MM.1S (cell line): ENCODE data around the gene DHX9.

Source experiments
- DNase-seq: peaks from one replicate; pipeline ENCODE4 v3.0.0-alpha.2; 2015
- H2AFZ ChIP-seq: fragments of 300-600 bp; sonication (generic); 2 replicates; pipeline ENCODE4 v1.6.0; 2016; ENCODE audit warnings: antibody characterized with exemption, low read length
- H3F3A ChIP-seq: fragments of 300-600 bp; sonication (generic); 2 replicates; pipeline ENCODE4 v1.6.1; 2016; ENCODE audit warnings: mild to moderate bottlenecking, antibody characterized with exemption, low read length, moderate library complexity, mixed read lengths; ENCODE audit not compliant: insufficient read depth
- H3K27ac ChIP-seq: fragments of 300-600 bp; sonication (generic); 2 replicates; pipeline ENCODE4 v1.5.1; 2016; ENCODE audit warnings: mild to moderate bottlenecking, low read length
- H3K27me3 ChIP-seq: fragments of 300-600 bp; sonication (generic); replicated peaks from 2 replicates; pipeline ENCODE4 v1.6.0; 2016; ENCODE audit warnings: low read length; ENCODE audit not compliant: insufficient read depth
- H3K36me3 ChIP-seq: fragments of 300-600 bp; sonication (generic); replicated peaks from 2 replicates; pipeline ENCODE4 v1.6.1; 2016; ENCODE audit warnings: mild to moderate bottlenecking, low read length, mixed read lengths; ENCODE audit not compliant: insufficient read depth
- H3K4me1 ChIP-seq: fragments of 300-600 bp; sonication (generic); 2 replicates; pipeline ENCODE4 v1.6.1; 2016; ENCODE audit warnings: low read length, mixed read lengths
- H3K4me2 ChIP-seq: fragments of 300-600 bp; sonication (generic); 2 replicates; pipeline ENCODE4 v1.6.0; 2016; ENCODE audit warnings: low read depth, low read length
- H3K4me3 ChIP-seq: fragments of 300-600 bp; sonication (generic); 2 replicates; pipeline ENCODE4 v1.5.1; 2016; ENCODE audit warnings: low read length, mixed read lengths
- H3K79me2 ChIP-seq: fragments of 300-600 bp; sonication (generic); 2 replicates; pipeline ENCODE4 v1.6.1; 2016; ENCODE audit warnings: mixed run types, low read length, mixed read lengths
- H3K9ac ChIP-seq: fragments of 300-600 bp; sonication (generic); 2 replicates; pipeline ENCODE4 v1.6.1; 2016; ENCODE audit warnings: low read length, mixed read lengths
- H3K9me2 ChIP-seq: fragments of 300-600 bp; sonication (generic); replicated peaks from 2 replicates; pipeline ENCODE4 v1.6.1; 2016; ENCODE audit warnings: mild to moderate bottlenecking, low read length, mixed read lengths; ENCODE audit not compliant: insufficient read depth
- H3K9me3 ChIP-seq: fragments of 300-600 bp; sonication (generic); replicated peaks from 2 replicates; pipeline ENCODE4 v1.6.1; 2016; ENCODE audit warnings: mild to moderate bottlenecking, low read length, mixed read lengths; ENCODE audit not compliant: insufficient read depth
- H4K20me1 ChIP-seq: fragments of 300-600 bp; sonication (generic); 2 replicates; pipeline ENCODE4 v1.6.1; 2016; ENCODE audit warnings: mild to moderate bottlenecking, low read length, moderate library complexity, mixed read lengths; ENCODE audit not compliant: insufficient read depth
- CTCF ChIP-seq: fragments of 300-600 bp; sonication (generic); IDR thresholded peaks from 2 replicates; pipeline ENCODE4 v1.5.1; 2016; ENCODE audit warnings: antibody characterized with exemption, low read length, mixed read lengths
- EZH2 ChIP-seq: fragments of 300-600 bp; sonication (generic); optimal IDR thresholded peaks from 2 replicates; pipeline ENCODE3; 2017; ENCODE audit warnings: low read depth, mild to moderate bottlenecking, antibody characterized with exemption, low read length, mixed read lengths
- EZH2phosphoT487 ChIP-seq: fragments of 300-600 bp; sonication (generic); IDR thresholded peaks from 2 replicates; pipeline ENCODE4 v1.6.1; 2018; ENCODE audit warnings: antibody characterized with exemption, low read length

The DHX9 gene

GRCh38 chr1:182877331-182877730 is 38.2 kb downstream of the DHX9 start:
- no peak for DNase-seq
- H3K27me3 ChIP-seq: no peaks in the 10 kb centered on the region
- H3K79me2 ChIP-seq: peaks cover 25% of the 10 kb centered on the region
- H3K9me3 ChIP-seq: no peaks in the 10 kb centered on the region
- H3K9me2 ChIP-seq: no peaks in the 10 kb centered on the region
- H3K4me2 ChIP-seq: no peak overlapping the region
- H3F3A ChIP-seq: no peaks in the 10 kb centered on the region
- H2AFZ ChIP-seq: no peak overlapping the region
- no peak overlapping the region for H3K27ac ChIP-seq
- TF ChIP-seq EZH2phosphoT487 (no peak), CTCF (no peak), EZH2 (no peak)
- H3K4me3 ChIP-seq: no peak overlapping the region
- H4K20me1 ChIP-seq: no peaks in the 10 kb centered on the region
- no peaks in the 10 kb centered on the region for H3K4me1 ChIP-seq
- peaks cover 78% of the 10 kb centered on the region for H3K36me3 ChIP-seq
- no peak overlapping the region for H3K9ac ChIP-seq

- H2AFZ ChIP-seq: no peak overlapping the region
- no peak overlapping the region for H3K27ac ChIP-seq
- no peaks in the 10 kb centered on the region for H3F3A ChIP-seq
- TF ChIP-seq EZH2 (no peak), EZH2phosphoT487 (no peak), CTCF (no peak)
- DNase-seq: no peak
- no peak overlapping the region for H3K9ac ChIP-seq
- no peak overlapping the region for H3K4me3 ChIP-seq
- H3K4me1 ChIP-seq: no peaks in the 10 kb centered on the region
- no peaks in the 10 kb centered on the region for H4K20me1 ChIP-seq
- H3K9me3 ChIP-seq: no peaks in the 10 kb centered on the region
- peaks cover 20% of the 10 kb centered on the region for H3K79me2 ChIP-seq
- no peaks in the 10 kb centered on the region for H3K9me2 ChIP-seq
- no peaks in the 10 kb centered on the region for H3K27me3 ChIP-seq
- H3K36me3 ChIP-seq: peaks cover 77% of the 10 kb centered on the region
- H3K4me2 ChIP-seq: no peak overlapping the region
These were observed 38.7 kb downstream of the DHX9 start for GRCh38 chr1:182877842-182878241.

- 0 out of 2 replicates have a peak, but pooled peaks cover 5% of the 10 kb centered on the region for H3K79me2 ChIP-seq
- no peaks in the 10 kb centered on the region for H3K27me3 ChIP-seq
- H2AFZ ChIP-seq: no peak overlapping the region
- H3K4me2 ChIP-seq: no peak overlapping the region
- no peak overlapping the region for H3K4me3 ChIP-seq
- H3K36me3 ChIP-seq: peaks cover 70% of the 10 kb centered on the region
- TF ChIP-seq EZH2: no peak
- no peaks in the 10 kb centered on the region for H3K4me1 ChIP-seq
- no peaks in the 10 kb centered on the region for H4K20me1 ChIP-seq
- H3F3A ChIP-seq: peaks cover 5% of the 10 kb centered on the region; the same call in 1 of the 2 replicates
- H3K9ac ChIP-seq: no peak overlapping the region
- no peak overlapping the region for H3K27ac ChIP-seq
- no peaks in the 10 kb centered on the region for H3K9me3 ChIP-seq
- no peak for DNase-seq
- H3K9me2 ChIP-seq: no peaks in the 10 kb centered on the region
These were observed 45.7 kb downstream of the DHX9 start for GRCh38 chr1:182884872-182885271.

GRCh38 chr1:182885591-182885990 is 46.4 kb downstream of the DHX9 start:
- Histone ChIP-seq H3K27me3 (no peaks in the 10 kb centered on the region), H3K79me2 (0 out of 2 replicates have a peak, but pooled peaks cover under 1% of the 10 kb centered on the region), H3K36me3 (peaks cover 63% of the 10 kb centered on the region), H3K9ac (no peak overlapping the region), H4K20me1 (no peaks in the 10 kb centered on the region), H3K4me1 (no peaks in the 10 kb centered on the region), H3K9me2 (no peaks in the 10 kb centered on the region), H2AFZ (no peak overlapping the region), H3F3A (peaks cover 5% of the 10 kb centered on the region; the same call in 1 of the 2 replicates), H3K9me3 (no peaks in the 10 kb centered on the region), H3K4me2 (no peak overlapping the region), H3K4me3 (no peak overlapping the region), H3K27ac (no peak overlapping the region)
- no peak for TF ChIP-seq EZH2phosphoT487
- TF ChIP-seq CTCF: no peak
- no peak for TF ChIP-seq EZH2
- DNase-seq: no peak
